ENCODE results near the gene KRT36.

DNA sequence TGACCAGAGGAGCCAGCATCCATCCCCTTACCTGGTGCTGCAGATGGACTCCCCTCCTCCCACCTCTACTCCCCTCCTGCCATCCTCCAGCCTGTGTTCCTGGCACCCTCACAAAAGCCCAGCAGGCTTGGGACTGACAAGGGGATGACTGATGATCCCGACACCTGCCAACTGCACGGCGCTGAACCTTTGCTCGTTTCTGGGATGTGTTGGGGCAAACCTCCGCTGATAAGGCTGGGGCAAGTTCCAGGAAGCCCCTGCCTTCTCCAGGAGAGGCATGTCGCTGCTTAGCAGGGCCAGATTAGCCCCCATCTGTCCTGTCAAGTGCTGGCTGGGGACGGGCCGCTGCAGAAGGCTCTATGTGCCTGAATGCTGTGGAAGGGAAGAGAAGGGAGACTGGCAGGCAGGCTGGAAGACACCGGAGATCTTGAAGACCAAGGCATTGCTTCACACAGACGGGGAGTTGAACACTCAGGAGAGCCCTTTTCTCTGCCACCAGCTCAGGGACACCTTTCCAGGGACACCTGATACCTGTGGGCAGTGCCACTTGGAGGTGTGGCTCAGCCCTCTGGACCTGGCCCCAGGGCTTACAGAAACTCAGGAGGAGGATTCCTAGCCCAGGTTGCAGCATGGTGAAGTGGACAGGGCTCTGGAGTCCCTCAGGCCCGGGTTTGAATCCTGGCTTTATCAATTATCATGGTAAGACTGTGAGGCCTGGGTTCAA, 30.0 kb upstream of the KRT36 start:
- no peak for TF ChIP-seq SIN3A (IDR thresholded peaks at IDR 0.05; ENCODE audit: borderline replicate concordance, insufficient read depth, low read length)
- TF ChIP-seq TAF1 (IDR thresholded peaks at IDR 0.05; ENCODE audit: borderline replicate concordance, insufficient read depth, low read length): no peak
- TF ChIP-seq POLR2AphosphoS5 (IDR thresholded peaks at IDR 0.05; ENCODE audit: low read depth, low read length): no peak

Measured in PFSK-1 (cell line).